C4-2B (cell line): Measurements from ENCODE around the gene MAD2L1.

ENCODE experiments used
- H3K27ac ChIP-seq: fragments of 450-650 bp; 2 replicates; pipeline ENCODE4 v1.5.1; 2017
- CTCF ChIP-seq: fragments of 450-650 bp; conservative IDR thresholded peaks from 2 replicates; pipeline ENCODE4 v1.5.1; 2017; ENCODE audit warnings: mild to moderate bottlenecking
- ZFX ChIP-seq: fragments of 450-650 bp; IDR thresholded peaks from 2 replicates; pipeline ENCODE4 v1.6.1; 2017

The MAD2L1 gene

GRCh38 chr4:120057416-120057815 is 9.2 kb downstream of the MAD2L1 start:
- no peak for TF ChIP-seq ZFX
- TF ChIP-seq CTCF: no peak
- H3K27ac ChIP-seq: no peak overlapping the region

- TF ChIP-seq CTCF (peak; percentile 41), ZFX (no peak)
- no peak overlapping the region for H3K27ac ChIP-seq
Observed at GRCh38 chr4:120056246-120056645, 10.4 kb downstream of the MAD2L1 start.

GRCh38 chr4:120055795-120056194 is 10.9 kb downstream of the MAD2L1 start:
- H3K27ac ChIP-seq: no peak overlapping the region
- TF ChIP-seq CTCF: no peak
- no peak for TF ChIP-seq ZFX

GRCh38 chr4:120055162-120055561 is 11.5 kb downstream of the MAD2L1 start:
- no peak for TF ChIP-seq CTCF
- no peak for TF ChIP-seq ZFX
- H3K27ac ChIP-seq: no peak overlapping the region

GRCh38 chr4:120053911-120054310 is 12.7 kb downstream of the MAD2L1 start:
- TF ChIP-seq CTCF (no peak), ZFX (no peak)
- no peak overlapping the region for H3K27ac ChIP-seq

GRCh38 chr4:120052856-120053255 is 13.8 kb downstream of the MAD2L1 start:
- no peak for TF ChIP-seq CTCF
- no peak for TF ChIP-seq ZFX
- H3K27ac ChIP-seq: no peak overlapping the region

- no peak overlapping the region for H3K27ac ChIP-seq
- TF ChIP-seq CTCF: no peak
- no peak for TF ChIP-seq ZFX
Observed at GRCh38 chr4:120051253-120051652, 15.4 kb downstream of the MAD2L1 start.
